Measurements from ENCODE around the gene RPL13.
A peak's percentile ranks its signal among the peaks of the same experiment; 100 is the strongest.
"Not testable (repeated sequence)": the region's sequence is repeated elsewhere in the genome, so short reads cannot be mapped to it uniquely, and the experiment has no call there.

The RPL13 gene

GRCh38 chr16:89564476-89565255 lies 4.2 kb downstream of the RPL13 start:
- DNase-seq = no peak

DNA sequence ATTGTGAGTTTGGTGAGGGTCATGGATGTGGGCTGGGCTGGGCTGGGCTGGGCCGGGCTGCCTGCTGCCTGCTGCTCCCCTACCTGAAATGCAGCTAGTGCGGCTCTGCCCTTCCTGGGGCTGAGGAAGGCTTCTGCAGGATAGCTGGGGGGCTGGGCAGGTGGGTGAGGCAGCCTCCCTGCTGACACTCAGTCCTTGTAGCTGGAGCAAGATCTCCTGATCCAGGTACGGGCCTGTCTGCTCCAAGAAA lies 4.7 kb downstream of the RPL13 start:
- DNase-seq = no peak

GRCh38 chr16:89565506-89566372 lies 5.3 kb downstream of the RPL13 start:
- peak; percentile 4 for DNase-seq

DNA sequence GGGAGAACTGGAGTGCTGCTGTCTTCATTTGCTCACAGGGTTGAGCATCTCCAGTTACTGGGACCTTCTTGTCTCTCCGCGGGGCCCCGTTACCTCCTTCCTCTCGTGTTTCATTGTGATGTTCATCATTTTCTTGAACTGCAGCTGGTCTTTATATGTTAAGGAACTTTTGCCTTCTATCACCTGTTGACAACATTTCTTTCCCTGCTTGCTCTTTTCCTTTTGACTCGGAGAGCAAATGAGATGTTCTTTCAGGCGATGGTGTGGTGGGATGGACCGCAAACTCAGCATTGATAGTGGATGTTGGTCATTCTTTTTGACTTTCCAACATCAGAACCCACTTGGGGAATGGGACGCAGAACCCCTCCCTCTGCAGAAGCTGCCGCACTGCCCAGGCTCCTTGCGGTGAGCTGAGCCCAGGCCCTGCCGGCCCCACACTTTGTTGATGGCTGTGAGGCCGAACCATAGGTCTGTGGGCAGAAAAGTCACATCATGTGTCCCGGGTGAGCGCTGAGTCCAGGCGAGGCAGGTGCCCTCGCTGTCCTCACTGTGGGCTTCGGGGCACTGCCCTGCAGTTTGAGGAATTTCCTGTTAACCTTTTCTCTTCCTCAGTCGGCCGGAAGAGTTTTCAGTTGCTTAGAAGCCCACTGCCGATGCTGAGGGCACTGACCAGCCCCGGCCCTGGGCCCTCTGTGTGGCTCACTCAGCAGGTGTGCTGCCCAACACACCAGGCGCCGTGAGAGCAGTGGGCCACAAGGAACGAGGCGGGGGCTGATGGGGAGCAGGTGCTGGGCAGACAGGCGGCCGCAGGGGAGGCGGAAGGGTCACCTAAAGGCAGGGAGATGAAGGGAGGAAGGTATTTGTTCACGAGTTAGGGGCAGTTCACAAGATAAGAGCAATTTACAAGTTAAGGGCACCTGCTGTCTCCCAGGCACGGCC lies 7.4 kb downstream of the RPL13 start:
- no peak for DNase-seq

DNA sequence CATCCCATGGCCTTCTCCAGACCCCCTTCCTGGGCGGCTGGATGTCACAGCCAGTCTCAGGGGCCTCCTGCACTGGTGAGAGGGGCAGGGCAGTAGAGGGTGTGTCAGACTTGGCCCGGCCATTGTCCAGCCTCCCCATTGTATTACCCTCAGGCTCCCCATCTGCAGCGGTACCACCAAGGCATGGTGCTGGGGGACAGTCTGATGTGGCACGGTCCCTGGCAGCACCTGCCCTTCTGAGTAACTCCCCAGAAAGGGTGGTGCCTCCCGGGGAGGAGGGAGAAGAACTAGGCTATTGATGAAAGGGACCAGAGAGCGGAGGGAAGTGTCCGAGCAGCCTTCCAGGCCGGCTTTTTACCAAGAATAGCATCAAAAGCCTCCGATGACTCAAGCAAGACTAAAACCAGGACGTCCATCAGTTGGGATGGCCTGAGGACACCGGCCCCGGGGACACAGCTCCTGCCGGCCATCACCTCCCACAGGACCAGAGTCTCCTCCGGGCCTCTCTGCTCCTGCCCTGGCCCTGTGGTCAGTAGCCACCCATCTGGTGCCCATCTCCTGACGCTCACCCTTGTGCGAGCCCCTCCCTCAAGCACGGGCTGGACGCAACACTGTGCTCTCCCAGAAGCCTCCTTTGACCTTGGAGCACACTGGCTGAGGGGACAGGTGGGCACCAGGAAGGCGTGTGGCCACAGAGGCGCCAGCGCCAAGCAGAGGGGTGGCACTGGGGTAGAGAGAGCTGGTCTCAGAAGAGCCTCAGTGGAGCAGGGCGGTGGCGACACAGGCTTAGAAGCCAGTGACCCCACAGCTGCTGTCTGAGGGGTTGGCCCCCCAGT lies 9.2 kb downstream of the RPL13 start:
- no peak for DNase-seq

- DNase-seq = no peak
Observed at GRCh38 chr16:89570342-89570923, 10.0 kb downstream of the RPL13 start.

DNA sequence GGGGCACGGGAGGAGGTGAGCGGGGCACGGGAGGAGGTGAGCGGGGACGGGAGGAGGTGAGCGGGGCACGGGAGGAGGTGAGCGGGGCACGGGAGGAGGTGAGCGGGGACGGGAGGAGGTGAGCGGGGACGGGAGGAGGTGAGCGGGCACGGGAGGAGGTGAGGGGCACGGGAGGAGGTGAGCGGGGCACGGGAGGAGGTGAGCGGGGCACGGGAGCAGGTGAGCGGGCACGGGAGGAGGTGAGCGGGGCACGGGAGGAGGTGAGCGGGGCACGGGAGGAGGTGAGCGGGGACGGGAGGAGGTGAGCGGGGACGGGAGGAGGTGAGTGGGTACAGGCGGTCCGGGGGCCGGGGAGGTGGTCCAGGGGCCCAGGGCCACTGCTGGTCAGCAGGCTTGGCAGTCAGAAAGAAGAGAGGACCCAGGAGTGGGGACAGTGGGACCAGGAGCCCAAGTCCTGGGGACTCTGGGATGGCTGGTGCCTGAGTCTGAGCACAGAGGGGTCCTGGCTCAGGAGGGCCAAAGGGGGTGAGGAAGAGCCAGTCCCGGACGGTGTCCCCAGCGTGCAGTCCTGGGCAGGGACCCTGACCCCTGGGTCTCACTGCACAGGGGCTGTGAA lies 10.6 kb downstream of the RPL13 start:
- DNase-seq = not testable (repeated sequence)

- DNase-seq = no peak
Observed at GRCh38 chr16:89571636-89572035, 11.2 kb downstream of the RPL13 start.

DNA sequence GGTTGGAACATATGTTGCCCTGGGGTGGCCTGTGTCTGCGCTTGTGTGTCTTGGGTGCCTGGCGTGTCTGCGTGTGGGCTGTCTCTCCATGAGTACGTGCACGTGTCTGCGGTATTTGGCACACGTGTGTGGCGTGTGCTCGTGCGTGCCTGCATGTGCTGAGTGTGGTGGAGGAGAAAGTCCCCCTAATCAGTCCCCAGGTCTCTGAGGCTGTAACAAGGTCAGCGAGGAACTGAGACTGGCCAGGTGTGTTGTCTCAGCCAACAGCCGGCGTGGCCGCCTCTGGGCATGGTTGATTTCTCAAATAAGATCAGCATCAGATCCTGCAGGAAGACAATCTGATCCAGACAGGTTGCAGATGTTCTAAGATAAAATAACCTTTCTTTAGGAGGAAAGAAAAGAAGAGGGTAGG lies 11.6 kb downstream of the RPL13 start:
- DNase-seq = no peak

- no peak for DNase-seq
Observed at GRCh38 chr16:89572485-89573205, 12.2 kb downstream of the RPL13 start.

DNA sequence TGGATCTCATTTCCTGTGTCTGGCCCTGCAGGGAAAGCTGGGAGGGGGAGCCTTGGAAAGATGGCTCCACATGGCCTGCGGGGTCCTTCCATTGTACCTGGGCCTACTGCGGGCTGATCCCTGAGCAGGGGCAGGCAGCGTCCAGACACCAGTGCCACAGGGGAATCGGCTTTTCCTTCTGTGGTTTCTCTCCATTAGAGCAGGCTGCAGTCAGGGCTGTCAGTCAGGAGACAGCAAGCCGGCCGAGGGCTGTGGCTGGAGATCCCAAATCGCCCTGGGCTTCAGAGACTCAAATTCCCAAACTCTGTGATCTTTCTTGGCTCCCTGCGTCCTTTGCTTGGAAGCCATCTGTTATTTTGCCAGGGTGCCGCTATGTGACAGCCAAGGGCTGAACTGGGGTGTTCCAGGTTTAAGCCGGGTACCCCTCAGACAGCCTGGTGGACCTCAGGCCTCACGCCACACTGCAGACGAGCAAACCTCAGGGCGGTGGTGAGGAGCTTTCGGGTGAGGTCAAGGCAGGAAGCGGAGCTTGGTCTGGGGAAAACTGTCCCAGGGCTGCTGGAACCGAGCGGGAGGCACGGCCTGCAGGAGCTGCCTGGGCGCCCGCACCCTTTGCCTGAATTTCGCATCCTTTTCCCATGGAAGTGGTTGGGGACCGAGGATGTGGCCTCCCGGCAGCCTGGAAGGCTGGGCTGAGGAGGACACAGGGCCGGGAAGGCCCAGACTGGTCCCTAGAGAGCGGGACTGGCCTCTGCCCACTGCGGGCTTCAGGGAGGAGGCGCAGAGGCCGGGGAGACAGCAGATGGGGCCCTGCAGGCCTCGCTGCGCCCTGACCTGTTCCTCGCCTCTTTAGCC lies 13.6 kb downstream of the RPL13 start:
- DNase-seq = no peak

GRCh38 chr16:89574681-89575246 lies 14.3 kb downstream of the RPL13 start:
- DNase-seq = no peak

DNA sequence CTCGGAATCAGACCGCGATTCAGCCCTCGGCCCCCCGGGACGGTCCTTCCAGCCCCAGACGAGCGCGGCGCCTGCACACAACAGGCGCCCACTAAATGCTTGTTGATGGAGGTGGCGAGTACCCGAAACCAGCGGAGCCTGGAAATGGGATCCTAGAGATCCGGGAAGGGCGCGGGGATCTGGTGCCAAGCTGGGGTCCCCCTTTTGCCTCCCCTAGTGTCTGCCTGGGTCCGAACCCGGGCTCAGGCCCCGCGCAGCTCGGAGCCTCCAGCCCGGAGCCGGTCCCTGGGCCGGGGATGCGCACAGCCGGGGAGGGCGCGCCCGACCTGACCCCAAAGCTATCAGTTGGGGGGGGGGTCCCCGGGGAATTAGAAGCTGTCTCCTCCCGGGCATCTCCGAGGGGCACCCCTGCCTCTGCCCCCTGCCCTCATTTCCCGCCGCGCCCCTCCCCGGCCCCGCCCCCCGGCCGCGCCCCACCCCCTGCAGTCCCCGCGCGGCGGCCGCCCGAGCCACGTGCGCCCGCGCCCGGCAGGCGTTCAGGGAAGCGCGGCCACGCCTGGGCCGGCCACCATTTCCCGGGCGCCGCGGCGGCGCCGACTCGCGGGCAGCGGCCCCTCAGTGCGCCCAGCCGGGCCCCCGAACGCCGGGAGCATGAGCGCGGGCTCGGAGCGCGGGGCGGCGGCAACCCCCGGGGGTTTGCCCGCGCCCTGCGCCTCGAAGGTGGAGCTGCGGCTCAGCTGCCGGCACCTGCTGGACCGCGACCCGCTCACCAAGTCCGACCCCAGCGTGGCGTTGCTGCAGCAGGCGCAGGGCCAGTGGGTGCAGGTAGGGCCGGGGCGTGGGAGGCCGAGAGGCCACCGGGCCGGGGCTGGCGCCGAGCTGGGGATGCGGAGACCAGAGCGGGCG lies 15.0 kb downstream of the RPL13 start, which contains the start of gene CPNE7:
Gene CPNE7 (plus strand): TSS at position 512 of the 906 bp plus-strand sequence. CDS start 140 bp downstream, at position 652.
- DNase-seq = no peak

DNA sequence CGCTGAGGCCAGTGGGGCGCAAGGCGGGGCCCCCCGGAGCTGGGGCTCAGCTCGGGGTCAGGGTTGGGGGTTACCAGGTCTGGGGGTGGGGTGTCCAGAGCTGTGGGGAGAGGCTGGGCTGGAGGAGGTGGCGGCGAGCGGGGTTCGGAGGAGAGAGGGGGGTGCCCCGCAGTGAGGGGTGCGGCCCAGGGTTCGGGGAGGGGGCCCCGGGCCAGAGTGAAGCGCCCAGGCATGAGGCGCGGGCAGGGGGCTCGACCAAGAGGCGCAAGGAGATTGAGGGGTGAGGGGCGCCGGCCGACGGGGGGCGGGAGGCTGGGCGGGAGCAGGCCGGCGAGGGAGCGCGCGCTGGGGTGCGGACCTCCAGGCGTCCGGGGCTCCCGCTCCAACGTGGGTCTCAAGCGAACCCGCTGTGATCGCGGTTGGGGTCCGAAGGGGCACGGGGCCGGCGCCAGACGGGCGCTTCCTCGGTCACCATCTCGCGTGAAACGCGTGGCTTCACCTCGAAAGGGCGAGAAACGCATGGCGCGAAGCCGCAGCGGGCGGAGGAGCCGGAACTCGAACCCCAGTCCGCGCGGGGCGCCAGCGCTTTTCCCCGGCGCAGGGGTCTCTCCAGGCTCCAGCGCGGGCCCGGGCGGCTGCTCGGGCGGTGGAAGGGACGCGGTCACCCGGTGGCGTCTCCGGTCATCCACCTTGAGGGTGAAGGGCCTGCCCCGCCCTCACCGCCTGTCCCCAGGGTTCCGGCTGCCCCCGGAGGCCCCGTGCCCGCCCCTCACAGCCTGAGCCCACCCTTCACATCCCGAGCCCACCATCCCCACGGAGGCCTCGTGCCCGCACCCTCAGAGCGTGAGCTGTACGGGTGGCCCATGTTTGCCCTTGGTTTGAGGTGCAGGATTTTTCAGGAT lies 15.9 kb downstream of the RPL13 start:
- DNase-seq = no peak

- no peak for DNase-seq
Observed at GRCh38 chr16:89577055-89577759, 16.7 kb downstream of the RPL13 start.

GRCh38 chr16:89579351-89579750 lies 18.9 kb downstream of the RPL13 start:
- no peak for DNase-seq
